ENCODE data around the gene UCHL5. TPM values are rescaled to one million over a fixed set of nuclear protein-coding genes. Genes with fewer than 3 reads are reported as not detected.

UCHL5 gene
- total RNA-seq, 1 experiment from 2014 or later, result 42.1 TPM

DNA sequence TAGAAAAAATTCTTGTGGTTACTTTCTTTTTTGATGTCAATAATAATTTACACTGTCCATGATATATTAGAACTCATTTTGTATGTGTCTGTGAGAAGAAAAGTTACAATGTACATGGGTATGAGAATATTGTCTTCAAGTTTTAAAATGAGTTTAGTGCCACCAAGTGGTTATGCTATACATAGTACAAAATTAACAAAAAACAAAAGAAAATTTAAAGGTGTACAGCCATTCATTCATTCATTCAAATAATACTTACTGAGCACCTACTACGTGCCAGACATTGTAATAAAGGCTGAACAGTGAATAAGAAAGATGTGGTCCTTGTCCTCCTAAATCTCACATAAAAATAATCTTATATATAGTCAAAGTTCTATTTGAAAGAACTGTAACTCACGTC, 27.7 kb downstream of the UCHL5 start:
- H2AK5ac ChIP-seq (ENCODE audit: insufficient read length, low read length), result no peak overlapping the region
- no peak overlapping the region for H3T11ph ChIP-seq (ENCODE audit: low read length)
- no peak overlapping the region for H3K56ac ChIP-seq (ENCODE audit: insufficient read length, low read depth, low read length)
- WGBS (ENCODE audit: extremely low coverage, insufficient read length, low lambda C conversion rate), result no CpG with 5 or more reads among the region's 2 CpGs
- H3K9me3 ChIP-seq (ENCODE audit: control insufficient read depth, low read depth, low read length), result no peaks in the 10 kb centered on the region
- H3K23ac ChIP-seq (ENCODE audit: insufficient read length, low read depth, low read length), result no peak overlapping the region
- H3K4me1 Mint-ChIP-seq, result 0 out of 4 replicates have a peak, but pooled peaks cover 0 to 3% of the 10 kb centered on the region in 2 experiments
- H2BK15ac ChIP-seq (ENCODE audit: low read depth, low read length), result no peak overlapping the region
- no peak overlapping the region for H4K5ac ChIP-seq (ENCODE audit: insufficient read length, low read depth, low read length)
- H2BK120ac ChIP-seq (ENCODE audit: low read depth, low read length, poor library complexity, severe bottlenecking), result no peak overlapping the region
- peaks cover 4 to 6% (median 5%) of the 10 kb centered on the region in 3 experiments; a peak in 5 of 7 replicates for H3K36me3 Mint-ChIP-seq (ENCODE audit: insufficient read depth in 1 of 3, low read depth in 3 of 3)
- no peak overlapping the region for H3K4ac ChIP-seq (ENCODE audit: low read depth, low read length)
- H3K27ac ChIP-seq (ENCODE audit: insufficient read length, low read depth, low read length), result no peak overlapping the region
- no peak overlapping the region for H2BK20ac ChIP-seq (ENCODE audit: low read depth, low read length, poor library complexity, severe bottlenecking)
- no peaks in the 10 kb centered on the region for H3K9me3 Mint-ChIP-seq
- no peak overlapping the region for H4K8ac ChIP-seq (replicated peaks; ENCODE audit: insufficient read length, low read depth, low read length)
- H3K4me1 ChIP-seq (ENCODE audit: insufficient read depth, low read length), result no peaks in the 10 kb centered on the region
- no peaks in the 10 kb centered on the region for H3K79me2 ChIP-seq (ENCODE audit: insufficient read depth, low read length)
- no peak overlapping the region for H4K91ac ChIP-seq (ENCODE audit: insufficient read length, low read depth, low read length)
- H3K27me3 Mint-ChIP-seq (ENCODE audit: low read depth), result no peaks in the 10 kb centered on the region
- no peak overlapping the region for H3K14ac ChIP-seq (ENCODE audit: insufficient read depth, low read length)
- H3K27me3 ChIP-seq (ENCODE audit: insufficient read depth, low read length), result no peaks in the 10 kb centered on the region
- TF ChIP-seq, protein P1, sequence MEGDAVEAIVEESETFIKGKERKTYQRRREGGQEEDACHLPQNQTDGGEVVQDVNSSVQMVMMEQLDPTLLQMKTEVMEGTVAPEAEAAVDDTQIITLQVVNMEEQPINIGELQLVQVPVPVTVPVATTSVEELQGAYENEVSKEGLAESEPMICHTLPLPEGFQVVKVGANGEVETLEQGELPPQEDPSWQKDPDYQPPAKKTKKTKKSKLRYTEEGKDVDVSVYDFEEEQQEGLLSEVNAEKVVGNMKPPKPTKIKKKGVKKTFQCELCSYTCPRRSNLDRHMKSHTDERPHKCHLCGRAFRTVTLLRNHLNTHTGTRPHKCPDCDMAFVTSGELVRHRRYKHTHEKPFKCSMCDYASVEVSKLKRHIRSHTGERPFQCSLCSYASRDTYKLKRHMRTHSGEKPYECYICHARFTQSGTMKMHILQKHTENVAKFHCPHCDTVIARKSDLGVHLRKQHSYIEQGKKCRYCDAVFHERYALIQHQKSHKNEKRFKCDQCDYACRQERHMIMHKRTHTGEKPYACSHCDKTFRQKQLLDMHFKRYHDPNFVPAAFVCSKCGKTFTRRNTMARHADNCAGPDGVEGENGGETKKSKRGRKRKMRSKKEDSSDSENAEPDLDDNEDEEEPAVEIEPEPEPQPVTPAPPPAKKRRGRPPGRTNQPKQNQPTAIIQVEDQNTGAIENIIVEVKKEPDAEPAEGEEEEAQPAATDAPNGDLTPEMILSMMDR (conservative IDR thresholded peaks at IDR 0.05), result peak; percentile 30; the same call in 1 of the 3 replicates
- H3K18ac ChIP-seq (ENCODE audit: insufficient read length, low read depth, low read length), result no peak overlapping the region
- H3K9ac ChIP-seq (ENCODE audit: extremely low read depth, insufficient read length, low read length), result no peak overlapping the region
- no peaks in the 10 kb centered on the region for H3K79me1 ChIP-seq (ENCODE audit: insufficient read depth, low read depth, low read length, poor library complexity, severe bottlenecking)
- no peak overlapping the region for H3K4me2 ChIP-seq (ENCODE audit: insufficient read depth, insufficient read length, low read length)
- DNase-seq, result no peak
- H3K4me3 Mint-ChIP-seq, result no peak overlapping the region
- H3K27ac Mint-ChIP-seq, result no peak overlapping the region
- H2BK5ac ChIP-seq (ENCODE audit: insufficient read length, low read length), result no peak overlapping the region
- no peaks in the 10 kb centered on the region for H3K23me2 ChIP-seq (ENCODE audit: insufficient read length, low read depth, low read length, poor library complexity, severe bottlenecking)
- no peak overlapping the region for H2BK12ac ChIP-seq (ENCODE audit: insufficient read length, low read depth, low read length)
- H4K20me1 ChIP-seq (ENCODE audit: control insufficient read depth, insufficient read depth, insufficient read length), result no peaks in the 10 kb centered on the region
- no peak overlapping the region for H2AFZ ChIP-seq (ENCODE audit: low read length)

All from H9 (cell line).